COLO668 (cell line): ENCODE results near the gene GRIK3.

Experiments
- DNase-seq: peaks from one replicate; lab custom pipeline; 2025; ENCODE audit not compliant: unreplicated experiment; lab: John Stamatoyannopoulos, UW

GRIK3 gene

DNA sequence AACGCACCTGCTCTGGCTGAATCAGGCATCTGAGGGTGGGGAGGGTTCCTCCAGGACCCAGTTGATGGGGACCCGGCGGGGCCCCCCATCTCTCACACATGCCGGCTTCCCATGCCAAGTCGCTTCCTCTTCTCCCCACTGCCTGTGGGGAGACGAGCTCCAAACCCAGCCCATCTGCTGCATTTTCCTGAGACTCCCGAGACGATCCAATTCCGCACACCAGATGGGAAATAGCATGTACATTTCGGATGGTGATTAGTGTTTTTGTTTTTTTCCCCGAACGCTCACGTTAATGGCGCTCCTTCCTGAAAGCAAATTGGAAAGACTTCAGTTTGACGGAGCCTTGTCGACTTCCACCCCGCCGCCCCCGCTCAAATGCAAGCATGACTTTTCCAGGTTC, 13.2 kb upstream of the GRIK3 start:
- DNase-seq: no peak

- DNase-seq: no peak
These were observed 8.8 kb upstream of the GRIK3 start for GRCh38 chr1:37043101-37043500.

DNA sequence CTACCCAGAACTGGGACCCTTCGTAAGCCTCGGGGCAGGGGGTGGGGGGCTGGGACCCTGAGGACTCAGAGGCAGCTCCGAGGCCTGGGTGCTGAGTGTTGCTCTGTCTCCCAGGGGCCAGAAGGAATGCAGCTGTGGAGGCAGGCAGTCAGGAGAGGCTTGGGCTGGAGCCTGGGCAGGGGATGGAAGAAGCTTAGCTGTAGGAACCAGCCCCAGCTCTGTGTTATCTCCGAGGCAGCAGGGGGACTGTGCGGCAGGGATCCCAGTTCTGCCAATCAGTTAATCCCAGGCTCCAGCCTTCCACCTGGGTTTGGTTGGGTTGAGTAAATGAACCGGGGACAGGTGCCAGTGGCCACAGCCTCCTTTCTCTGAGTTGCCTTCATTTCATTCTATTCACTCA, 8.2 kb upstream of the GRIK3 start:
- no peak for DNase-seq

DNA sequence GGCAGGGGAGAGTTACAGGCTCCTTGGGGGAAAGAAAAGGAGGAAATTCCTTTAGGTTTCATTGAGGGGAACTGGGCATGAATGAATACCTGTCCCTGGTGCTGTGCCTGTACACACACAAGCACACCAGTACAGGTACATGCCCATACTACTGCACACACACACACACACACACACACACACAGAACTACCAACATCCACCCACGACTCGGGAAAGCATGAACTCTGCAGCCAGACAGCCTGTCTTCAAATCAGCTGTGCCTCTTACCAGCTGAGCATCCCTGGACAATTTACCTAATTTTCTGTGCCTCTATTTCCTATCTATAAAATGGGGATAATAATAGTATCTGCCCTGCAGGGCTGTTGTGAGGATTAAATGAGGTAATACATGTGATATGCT, 7.2 kb upstream of the GRIK3 start:
- DNase-seq: no peak

DNA sequence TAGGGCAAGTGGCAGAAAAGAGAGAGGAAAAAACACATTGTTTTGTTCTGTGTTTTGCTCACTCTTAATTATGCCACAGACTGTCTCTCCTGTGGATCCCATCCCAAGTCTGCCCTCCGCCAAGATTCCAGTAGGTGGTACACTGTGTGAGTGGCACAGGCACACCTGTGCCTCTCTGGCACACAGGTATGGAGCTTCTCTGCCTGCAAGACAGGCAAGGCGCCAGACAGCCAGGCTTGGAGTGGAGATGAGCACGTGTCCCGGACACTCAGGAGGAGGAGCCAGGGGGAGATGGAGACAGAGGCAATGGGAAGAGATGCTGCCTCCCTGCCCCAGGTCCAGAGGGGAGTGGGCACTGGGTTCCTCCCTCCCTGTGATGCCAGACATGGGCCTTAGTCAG, 6.5 kb upstream of the GRIK3 start:
- DNase-seq: peak; percentile 56

GRCh38 chr1:37040261-37040660, 5.9 kb upstream of the GRIK3 start:
- peak; percentile 79 for DNase-seq

DNA sequence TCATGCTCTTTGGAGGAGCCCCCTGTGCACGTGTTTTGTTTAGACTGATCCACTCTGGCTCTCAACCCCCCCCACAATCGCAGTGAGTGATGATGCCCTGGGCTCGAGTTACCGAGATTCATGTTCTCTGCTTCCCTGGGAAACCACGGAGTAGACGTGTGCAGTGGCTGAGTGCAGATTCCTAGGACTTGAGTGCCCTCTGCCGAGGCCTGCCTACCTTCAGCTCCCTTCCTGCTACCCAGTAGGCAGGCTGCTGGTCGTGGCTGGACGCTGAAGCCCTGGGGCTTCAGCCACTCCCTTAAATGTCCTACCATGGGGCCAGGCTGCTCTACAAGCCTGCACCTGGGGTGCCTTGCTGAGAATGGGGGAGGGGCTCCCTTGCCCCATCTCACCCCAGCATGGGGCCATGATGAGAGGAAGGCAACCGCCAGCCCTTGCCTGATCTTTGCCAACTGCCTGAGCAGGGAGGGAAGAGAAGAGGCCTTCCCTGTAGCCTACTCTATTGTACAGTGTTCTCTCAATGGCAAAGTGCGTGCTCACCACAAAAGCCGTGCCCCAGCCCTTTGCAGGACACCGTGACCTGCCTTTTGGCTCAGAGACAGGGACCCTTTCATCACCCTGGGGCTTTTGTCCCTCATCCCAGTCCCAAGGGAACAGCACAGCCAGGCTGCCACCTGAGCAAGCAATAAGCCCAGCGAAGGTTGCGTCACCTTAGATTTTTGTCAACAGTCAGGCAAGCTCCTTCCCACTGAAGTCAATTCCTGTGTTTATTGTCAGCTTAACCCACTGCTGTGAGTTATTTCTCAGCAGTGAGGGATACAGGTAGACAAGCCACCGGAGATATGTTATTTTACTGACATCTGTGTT, 4.1 kb upstream of the GRIK3 start:
- DNase-seq: peak; percentile 98

DNA sequence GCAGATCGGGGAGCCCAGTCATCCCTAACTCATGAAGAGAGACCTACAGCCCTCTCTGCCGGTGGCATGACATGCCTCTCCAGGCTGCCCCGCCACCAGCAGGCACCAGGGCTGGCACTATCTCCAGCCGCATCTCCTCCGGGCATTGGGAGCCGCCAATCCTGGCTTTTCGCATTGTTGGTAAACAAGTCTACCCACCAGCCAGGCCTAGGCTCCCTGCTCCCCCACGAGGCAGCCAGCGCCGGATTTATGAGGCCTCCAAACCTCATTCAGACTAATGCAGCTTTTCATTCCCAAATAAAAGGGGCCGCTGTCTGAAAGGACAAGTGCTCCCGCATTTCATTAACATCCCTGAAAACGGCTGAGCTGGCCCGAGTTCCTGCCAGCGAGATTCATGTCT, 3.4 kb upstream of the GRIK3 start:
- peak; percentile 79 for DNase-seq

DNA sequence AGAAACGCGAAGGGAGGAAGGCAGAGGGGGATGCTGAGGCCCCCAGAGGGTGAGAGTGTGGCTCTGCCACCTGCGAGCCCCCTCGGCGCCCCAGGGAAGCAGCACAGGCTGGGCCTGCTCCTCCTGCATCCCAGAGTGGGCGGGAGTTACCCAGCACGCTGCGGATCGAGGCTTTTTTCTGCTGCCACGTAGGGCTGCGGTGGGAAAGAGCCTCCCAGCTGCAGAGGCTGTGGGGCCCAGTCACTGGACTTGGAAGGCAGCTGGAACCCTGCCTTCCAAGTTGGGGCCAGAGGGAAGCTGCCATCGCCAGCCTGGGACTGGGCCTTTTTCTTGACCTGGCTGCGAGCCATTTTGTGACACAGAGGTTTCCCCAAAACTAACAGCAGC, 2.3 kb upstream of the GRIK3 start:
- no peak for DNase-seq

DNA sequence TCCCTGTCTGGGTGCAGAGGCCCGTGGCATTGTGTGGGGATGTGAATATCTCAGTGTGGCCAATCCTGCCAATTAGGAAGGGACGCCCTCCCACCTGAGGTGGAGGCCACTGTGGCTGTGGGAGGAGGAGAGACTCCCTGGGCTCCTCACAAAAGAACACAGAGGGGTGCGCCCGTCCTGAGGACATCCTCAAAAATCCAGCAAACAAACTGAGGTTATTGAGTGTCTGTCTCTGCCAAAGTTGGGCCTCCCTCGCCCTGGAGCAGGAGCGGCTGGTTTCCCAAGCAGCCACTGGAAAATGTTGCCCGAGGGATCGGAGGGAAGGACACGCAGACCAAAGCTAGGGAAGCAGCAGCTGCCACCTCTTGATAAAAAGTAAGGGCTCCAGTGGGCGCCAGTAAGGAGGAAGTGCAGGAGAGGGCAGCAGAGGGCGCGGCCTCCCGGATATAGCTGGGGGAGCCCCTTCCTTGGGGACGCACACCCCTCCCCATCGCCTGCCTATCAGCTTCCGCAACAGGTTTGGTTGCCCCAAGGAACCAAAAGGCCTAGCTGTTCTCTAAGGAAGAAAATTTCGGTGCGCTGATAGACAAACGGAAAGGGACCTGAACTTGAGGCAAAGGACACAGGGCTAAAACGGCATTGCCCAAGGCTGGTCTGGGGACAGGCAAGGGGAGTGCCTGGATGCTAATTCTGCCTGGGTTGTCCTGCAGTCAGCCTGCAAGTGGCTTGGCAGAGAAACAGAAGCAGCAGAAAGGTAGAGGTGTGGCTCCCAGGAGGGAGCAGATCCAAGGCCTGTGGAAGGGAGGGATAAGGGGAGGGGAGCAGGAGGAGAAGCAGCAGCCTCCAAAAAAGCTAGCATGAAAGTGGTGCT, 1.7 kb upstream of the GRIK3 start:
- DNase-seq: peak; percentile 69

DNA sequence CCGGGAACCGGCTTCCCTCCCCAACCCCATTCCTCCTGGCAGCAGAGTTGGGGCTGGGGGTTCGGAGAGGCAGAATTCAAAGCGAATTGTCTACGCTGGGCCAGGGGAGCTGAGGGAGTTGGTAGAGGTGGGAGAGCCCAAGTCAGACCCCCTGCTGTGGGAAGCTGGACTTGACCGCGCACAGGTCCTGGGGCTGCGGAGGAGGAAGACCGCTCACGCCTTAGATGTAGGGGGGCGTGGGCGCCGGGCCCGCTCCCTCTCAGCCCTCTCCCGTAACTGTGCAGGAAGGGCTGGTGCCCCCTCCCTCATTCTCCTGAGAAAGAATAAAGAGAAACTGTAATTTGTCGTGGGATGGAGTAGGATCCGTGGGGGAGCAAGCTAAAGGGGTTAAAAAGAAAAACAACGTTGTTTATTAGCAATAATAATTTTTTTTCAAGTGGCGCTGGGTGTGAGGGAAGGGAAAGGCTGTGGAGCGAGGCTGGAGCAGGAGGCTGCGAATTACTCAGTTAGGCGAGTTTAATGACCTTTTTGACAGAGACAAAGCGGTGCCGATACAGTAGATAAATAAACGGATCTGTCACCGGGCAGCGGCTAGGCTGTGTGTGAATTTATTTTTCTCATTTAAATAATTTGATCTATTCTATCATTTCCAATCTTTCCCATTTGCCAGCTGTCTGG, 838 bp upstream of the GRIK3 start:
- no peak for DNase-seq

- peak; percentile 69 for DNase-seq
These were observed 787 bp downstream of the GRIK3 start for GRCh38 chr1:37033355-37034101.

GRCh38 chr1:37032660-37033354, 1.5 kb downstream of the GRIK3 start:
- peak; percentile 61 for DNase-seq

- no peak for DNase-seq
These were observed 2.4 kb downstream of the GRIK3 start for GRCh38 chr1:37031871-37032270.

DNA sequence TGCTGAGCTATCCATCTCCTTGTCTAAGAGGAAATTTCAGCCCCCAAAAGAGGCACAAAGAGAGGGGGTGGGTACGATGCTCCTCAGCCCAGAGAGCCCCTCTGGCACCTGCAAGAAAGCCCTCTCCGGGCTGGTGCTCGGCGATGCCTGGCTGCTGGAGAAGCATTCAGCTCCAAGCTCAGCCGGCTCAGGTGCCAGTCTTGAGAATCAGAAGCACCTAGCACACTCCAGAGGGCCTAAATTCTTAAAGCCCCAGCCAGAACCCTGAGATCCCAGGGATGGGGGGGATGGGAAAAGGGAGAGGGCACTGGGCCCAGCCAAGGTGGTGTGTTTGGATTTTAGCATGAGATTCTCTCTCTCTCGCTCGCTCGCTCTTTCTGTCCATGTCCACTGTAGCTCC, 2.9 kb downstream of the GRIK3 start:
- no peak for DNase-seq

GRCh38 chr1:37028981-37029617, 5.2 kb downstream of the GRIK3 start:
- DNase-seq: peak; percentile 66

DNA sequence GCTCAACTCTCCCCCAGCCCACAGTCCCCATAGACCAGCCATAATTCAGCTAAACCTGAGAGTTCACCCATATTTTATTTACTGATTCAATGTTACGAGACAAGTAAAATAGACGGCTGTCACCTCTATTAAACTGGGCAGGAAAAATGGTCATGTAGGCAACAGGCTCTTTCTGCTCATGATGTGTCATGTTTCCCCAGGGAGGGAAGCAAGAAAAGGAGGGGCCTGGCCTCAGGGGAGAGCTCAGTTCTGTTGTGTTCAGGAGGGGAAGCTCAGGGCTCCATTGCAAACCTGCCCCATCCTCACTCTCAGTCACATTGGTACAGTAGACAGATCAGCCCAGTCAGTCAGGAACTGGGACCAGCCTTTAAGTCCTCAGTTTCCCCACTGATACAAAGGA, 12.8 kb downstream of the GRIK3 start:
- no peak for DNase-seq

- DNase-seq: no peak
These were observed 13.6 kb downstream of the GRIK3 start for GRCh38 chr1:37020653-37021277.

DNA sequence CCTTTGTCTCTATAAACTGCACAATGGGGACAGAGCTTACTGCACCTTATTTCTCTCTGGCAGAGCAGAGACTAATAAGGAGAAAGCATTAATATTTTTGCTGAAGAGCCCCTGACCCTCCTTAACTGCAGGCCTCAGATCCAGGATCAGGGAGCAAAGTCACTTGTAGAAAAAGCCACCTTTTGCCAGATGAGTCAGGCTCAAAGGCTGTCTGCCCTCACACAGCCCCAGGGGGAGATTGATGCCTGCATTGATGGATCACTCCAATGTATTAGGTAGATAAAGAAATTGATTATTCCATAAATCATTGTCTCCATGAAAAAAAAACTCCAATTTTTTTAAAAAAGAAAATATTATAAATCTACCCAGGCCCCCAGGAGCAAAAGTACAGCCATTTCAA, 15.8 kb downstream of the GRIK3 start:
- no peak for DNase-seq
